Occipital lobe (tissue), 2 donors: ENCODE measurements around the gene CDK14. TPM values are rescaled to one million over a fixed set of nuclear protein-coding genes. Genes with fewer than 3 reads are reported as not detected.
A peak's percentile ranks its signal among the peaks of the same experiment; 100 is the strongest.

Experiments used
- DNase-seq: peaks from one replicate; lab custom pipeline; 2025; lab: John Stamatoyannopoulos, UW
- total RNA-seq: library from RNA; depleted of rRNA; stranded (reverse); fragments of >200 nt; gene quantifications from one replicate; pipeline ENCODE4 v1.2.3, GENCODE V29; 2014

Gene CDK14
- total RNA-seq = 123 TPM

DNA sequence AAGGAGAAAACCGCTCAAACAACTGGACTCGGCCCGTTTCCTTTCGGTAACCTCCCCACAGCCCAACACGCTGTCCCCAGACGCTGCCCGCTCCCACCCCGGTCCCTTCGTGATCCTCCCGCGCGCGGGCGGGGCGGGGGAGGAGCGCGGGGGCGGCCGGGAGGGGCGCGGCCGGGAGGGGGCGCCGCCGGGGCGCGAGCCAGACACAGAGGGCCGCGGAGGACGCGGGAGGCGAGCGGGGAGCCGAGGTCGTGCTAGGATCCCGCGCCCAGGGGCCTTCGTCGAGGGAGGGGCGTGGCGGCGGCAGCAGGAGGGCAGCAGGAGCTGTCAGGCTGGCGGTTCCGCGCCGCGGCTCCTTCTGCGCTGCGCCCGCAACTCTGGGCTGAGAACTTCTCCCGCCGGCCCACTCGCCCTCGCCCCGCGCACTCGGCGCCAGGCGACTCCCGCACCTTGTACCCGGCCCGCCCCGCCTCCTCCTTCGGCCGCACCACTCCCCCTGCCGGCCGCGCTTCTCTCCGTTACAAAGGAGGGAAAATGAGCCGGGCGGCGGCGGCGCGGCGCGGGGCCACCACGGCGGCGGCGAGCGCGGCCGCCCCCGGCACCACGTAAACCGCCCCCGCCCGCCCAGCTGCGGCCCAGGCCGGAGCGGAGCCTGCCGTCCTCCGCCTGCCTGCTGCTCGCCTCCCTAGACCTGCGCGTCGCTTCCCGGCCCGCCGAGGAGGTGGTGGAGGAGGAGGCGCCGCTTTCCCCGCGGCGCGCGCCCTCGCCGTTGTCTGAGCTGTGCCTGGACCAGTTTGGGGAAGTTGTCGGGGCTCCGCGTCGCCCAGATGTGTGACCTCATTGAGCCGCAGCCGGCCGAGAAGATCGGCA, at the start of gene CDK14:
Gene CDK14, plus strand, starts transcription at position 521 of the 870 bp plus-strand sequence. Its CDS starts 307 bp downstream, at position 828.
- DNase-seq = peak; percentile 71

DNA sequence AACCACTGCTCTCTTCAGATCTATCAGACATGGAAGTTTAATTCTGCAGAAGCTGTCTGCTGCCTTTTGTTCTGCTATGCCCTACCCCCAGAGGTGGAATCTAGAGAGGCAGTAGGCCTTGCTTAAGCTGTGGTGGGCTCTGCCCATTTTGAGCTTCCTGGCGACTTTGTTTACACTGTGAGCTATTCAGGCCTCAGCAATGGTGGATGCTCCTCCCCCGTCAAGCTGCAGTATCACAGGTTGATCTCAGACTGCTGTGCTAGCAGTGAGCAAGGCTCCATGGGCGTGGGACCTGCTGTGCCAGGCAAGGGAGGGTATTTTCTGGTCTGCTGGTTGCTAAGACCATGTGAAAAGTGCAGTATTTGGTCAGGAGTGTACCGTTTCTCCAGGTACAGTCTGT, 45.1 kb upstream of the CDK14 start:
- DNase-seq = no peak

DNA sequence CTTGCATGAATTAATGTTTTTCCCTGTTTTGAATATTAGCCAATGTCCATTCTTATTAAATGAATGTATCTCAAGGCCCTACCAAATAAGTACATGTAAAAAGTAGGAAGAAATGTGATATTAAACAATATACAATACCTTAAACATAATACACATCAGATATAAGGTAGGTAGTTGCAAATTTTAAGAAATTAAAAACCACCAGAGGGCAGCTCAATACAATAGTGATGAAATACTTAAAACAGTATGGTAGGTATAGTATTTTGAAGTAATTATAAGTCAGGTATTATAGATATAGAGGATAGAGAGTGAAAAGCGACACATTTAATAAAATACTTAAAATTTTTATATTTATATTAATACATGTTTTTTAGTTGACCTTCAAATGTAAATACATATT, 43.6 kb upstream of the CDK14 start:
- DNase-seq = no peak

DNA sequence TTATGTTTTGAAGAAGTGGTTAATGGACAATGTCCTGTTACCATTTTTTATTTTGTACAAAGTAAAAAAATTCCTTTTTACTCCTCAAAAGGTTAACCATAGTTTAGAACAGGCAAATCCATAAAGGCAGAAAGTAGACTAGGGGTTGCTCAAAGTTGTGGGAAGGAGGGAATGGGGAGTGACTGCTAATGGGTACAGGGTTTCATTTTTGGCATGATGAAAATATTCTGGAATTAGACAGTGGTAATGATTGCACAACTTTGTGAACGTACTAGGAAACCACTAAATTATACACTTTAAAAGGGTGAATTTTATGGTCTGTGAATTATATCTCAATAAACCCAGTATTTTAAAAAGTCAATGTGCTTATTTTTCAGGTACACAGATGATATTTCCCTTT, 35.4 kb upstream of the CDK14 start:
- DNase-seq = no peak

DNA sequence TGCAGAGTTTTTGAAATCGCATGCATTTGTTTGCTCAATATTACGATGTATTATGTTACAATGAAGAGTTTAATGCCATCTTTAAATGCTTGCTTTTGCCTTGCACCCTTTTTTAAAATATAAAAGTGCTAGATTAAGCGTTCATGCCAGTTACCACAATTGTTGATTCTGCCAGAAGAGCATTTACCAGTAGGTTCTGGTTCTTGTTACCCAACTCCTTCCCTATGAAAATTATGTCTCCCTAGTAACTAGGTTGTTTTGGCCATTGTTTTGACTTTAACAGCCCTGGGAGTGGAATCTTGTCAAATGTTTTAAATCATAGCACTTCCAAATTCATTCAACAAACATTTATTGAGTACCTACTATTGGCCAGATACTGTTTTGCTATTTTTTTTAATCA, 32.8 kb upstream of the CDK14 start:
- no peak for DNase-seq

GRCh38 chr7:90564455-90564854, 31.7 kb upstream of the CDK14 start:
- DNase-seq = no peak

- DNase-seq = no peak
These were observed 27.9 kb upstream of the CDK14 start for GRCh38 chr7:90568213-90568612.

- no peak for DNase-seq
These were observed 26.8 kb upstream of the CDK14 start for GRCh38 chr7:90569368-90569767.

DNA sequence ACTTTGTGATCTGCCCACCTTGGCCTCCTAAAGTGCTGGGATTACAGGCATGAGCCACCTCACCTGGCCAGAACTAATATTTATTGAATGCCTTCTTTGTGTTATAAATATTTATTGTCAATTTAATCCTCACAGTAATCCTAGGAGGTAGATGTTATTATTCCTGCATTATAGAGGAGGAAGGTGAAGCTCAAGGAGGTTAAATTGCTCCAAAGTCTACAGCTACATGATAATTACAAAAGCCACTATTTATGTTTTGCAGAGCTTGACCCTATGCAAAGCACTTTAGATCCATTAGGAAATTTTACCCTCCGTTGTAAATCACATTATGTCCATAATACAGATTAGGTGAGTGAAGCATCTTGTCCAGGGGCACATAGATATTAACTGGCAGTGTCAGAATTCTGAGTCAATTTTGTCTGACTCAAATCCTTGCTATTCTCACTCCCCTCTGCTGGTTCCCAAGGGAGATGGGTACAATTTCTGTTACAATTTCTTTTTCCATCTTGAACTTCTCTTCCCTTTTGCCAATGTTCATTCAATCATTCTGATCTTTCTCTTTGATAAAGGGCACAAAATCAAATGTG, 25.7 kb upstream of the CDK14 start:
- no peak for DNase-seq

- DNase-seq = no peak
These were observed 21.8 kb upstream of the CDK14 start for GRCh38 chr7:90574146-90574819.

GRCh38 chr7:90574820-90575187, 21.3 kb upstream of the CDK14 start:
- no peak for DNase-seq

- DNase-seq = no peak
These were observed 16.9 kb upstream of the CDK14 start for GRCh38 chr7:90579181-90579688.

- DNase-seq = no peak
These were observed 16.1 kb upstream of the CDK14 start for GRCh38 chr7:90580051-90580450.

GRCh38 chr7:90582164-90582563, 14.0 kb upstream of the CDK14 start:
- no peak for DNase-seq

DNA sequence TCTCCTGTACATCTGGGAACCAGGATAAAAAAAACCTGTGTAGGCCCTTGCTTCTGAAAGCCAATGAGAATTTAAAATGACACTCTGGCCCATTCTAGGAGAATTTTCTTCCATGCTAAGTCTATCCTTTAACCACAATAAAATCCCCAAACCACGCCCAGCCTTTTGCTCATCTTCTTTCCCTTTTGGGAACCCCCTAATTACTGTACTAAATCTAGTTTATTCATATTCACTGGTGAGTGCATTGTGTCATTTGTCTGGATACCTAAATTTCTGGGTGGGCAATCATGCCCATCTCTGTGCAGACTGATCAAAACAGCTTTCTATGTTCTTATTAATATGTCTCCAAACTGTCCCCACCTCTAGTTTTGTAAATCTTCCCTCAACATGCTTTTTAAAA, 11.7 kb upstream of the CDK14 start:
- DNase-seq = no peak

DNA sequence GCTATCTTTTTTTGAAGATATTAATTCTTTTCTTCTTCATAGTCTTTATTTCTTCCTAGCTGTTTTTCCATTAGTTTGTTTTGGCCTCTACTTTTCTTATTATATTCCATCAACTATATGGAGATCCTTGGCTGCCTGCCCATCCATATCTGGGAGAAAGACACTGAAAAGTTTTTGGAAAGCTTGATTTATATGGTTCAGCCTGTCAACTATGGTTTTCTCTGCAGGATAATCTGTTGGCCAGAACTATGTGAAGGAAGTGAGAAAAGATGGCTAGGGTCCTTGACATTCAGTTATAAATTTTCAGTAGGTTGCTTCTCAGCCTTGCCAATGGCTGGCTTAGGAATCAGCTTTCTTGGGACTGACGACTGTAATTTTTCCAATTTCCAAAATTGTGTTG, 10.0 kb upstream of the CDK14 start:
- DNase-seq = no peak

DNA sequence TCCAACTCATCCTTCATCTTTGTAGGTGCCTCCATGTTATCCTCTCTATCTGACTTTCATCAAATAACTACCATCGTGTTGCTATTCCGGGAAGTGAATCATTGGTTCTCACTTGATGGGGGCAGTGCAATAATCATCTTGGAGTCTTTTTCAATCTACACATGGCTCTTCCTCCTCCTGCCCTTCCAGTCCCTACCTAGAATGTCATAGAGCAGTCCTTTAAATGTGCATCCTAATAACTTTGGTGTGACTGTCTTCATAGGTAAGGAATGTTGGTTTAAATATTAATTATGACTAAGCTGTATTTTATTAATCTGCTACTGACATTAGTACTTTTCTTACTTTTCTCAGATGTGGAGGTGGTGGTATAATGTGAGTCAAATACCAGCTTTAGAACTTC, 8.4 kb upstream of the CDK14 start:
- no peak for DNase-seq

DNA sequence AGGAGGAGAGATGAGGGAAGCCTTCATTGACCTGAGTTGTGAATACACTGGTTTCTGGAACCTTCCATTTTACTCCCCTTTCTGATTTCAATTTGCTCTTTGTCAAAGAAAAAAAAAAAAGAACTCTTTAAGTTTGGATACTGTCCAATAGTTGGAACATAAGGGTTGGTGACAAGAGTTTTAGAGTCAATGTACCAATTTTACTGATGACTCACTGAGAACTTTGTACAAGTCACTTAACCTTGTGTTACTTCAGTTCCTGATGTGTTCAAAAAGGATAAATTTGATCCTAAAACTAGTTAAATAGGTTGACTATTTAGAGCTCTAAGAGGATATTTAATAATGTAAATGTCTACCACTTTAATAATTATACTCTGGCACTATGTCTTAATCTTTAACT, 4.1 kb upstream of the CDK14 start:
- no peak for DNase-seq

- no peak for DNase-seq
These were observed 2.9 kb upstream of the CDK14 start for GRCh38 chr7:90593205-90593604.

GRCh38 chr7:90594751-90595317, 1.3 kb upstream of the CDK14 start:
- DNase-seq = no peak

GRCh38 chr7:90595342-90595800, 750 bp upstream of the CDK14 start:
- DNase-seq = no peak
